ENCODE data around the gene BCL2L2.
A peak's percentile ranks its signal among the peaks of the same experiment; 100 is the strongest.

Gene BCL2L2

DNA sequence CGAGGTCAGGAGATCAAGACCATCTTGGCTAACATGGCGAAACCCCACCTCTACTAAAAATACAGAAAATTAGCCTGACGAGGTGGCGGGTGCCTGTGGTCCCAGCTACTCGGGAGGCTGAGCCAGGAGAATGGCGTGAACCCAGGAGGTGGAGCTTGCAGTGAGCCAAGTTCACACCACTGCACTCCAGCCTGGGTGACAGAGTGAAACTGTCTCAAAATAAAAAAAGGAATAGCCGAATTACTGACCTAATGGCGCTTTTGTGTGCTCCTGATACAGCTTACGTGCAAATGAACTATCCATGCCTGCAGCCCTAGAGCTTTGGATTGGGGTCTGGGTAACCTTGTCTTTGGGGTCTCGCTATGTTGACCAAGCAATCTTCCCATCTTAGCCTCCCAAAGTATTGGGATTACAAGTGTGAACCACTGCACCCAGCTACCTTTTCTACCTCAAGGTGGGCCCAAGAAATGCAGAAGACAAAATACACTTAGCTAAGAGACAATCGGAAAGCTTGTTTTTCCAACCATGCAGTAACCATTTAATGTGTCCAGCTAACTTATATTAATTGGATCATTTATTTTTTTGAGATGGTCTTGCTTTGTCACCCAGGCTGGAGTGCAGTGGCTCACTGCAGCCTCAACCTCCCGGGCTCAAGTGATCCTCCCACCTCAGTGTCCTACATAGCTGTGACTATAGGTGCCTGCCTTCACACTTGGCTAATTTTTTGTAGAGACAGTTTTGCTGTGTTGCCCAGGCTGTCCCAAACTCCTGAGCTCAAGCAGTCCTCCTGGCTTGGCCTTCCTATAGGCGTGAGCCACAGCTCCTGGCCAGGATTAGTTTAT, 20.1 kb downstream of the BCL2L2 start:
- DNase-seq: no peak

DNA sequence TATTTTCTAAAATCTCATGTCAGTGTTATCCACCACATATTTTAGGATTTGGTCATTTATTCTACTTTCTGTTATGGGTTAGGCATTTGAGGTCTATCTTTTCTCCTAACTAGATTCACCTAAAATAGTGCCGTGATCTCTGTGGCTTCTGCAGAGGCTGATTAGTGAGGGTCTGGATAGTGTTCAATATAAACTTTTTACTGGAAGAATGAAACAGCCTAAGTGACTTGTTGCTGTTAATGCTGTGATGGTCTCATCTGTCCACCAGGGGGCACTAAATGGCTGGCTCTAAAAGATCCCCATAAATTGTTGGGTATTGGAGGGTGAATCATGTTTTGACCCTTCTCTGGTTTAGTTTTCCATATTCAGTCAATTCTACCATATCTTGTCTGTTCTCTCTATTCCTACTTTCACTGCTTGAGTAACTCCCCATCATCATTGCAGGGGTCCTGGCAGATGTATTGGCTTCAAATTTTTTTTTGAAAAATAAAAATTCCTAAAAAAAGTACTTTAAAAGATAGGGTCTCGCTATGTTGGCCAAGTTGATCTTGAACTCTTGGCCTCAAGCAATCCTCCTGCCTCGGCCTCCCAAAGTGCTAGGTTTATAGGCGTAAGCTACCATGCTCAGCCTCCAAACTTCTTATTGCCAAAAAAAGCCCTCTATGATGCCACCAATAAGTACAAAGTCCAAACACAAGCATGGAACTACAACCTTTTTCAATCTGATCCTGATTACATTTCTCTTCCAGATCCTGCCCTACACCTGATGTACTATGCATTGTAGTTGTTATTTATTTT, 21.5 kb downstream of the BCL2L2 start:
- peak; percentile 27 to 82 for DNase-seq

DNA sequence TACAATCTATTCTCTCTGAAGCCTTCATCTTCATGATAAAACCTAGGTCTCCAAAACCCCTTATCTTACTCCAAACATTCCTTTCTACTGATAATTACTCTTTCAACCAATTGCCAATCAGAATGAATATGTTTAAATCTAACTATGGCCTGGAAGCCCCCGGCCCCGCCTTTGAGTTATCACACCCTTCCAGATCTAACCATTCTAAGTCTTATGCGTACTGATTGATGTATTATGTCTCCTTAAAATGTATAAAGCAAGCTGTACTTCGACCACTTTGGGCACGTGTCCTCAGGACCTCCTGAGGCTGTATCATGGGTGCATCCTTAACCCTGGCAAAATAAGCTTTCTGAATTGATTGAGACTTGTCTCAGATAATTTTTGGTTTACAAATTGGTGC, 29.0 kb downstream of the BCL2L2 start:
- no peak for DNase-seq

DNA sequence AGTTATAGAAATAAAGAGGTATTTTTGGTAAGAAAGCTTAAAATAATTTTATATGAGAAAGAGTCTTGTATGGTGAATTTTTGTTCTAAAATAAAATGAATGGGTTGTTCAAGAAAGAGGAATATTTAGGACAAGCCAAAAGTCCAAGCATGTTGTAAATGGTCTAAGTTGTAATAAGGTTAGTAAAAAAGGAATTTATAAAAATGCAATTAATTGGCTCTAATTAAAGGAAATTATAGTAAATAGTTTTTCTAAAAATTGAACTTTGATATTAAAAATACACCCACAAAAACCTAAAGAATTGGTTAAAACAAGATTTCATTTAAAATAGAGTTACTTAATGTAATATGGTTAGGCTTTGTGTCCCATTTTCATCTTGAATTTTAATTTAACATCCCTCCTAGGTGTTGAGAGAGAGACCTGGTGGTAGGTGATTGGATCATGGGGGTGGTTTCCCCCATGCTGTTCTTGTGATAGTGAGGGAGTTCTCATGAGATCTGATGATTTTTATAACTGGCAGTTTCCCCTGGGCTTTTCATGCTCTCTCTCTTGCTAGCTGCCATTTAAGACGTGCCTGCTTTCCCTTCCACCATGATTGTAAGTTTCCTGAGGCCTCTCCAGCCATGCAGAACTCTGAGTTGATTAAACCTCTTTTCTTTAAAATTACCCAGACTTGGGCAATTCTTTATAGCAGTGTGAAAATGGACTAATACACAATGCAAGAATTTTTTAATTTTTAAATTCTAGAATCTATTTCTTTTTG, 33.1 kb downstream of the BCL2L2 start:
- DNase-seq: no peak

DNA sequence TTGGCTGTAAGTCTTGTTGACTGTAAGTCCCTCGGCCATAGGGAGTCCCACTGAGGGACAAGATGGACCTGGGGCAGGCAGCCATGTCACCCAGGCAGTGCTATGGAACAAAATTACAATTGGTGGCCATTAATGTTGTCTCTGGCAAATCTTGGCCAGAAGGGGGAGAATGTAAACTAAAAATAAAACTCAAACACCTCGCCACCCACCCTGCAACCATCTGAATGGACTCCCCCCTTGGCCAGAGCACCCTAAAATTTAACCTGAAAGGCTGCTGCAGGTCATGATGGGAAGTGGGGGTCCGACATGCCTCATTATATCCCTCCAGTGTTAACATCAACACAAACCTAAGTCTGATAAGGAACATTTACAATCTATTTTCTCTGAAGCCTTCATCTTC, 37.8 kb downstream of the BCL2L2 start:
- DNase-seq: no peak

DNA sequence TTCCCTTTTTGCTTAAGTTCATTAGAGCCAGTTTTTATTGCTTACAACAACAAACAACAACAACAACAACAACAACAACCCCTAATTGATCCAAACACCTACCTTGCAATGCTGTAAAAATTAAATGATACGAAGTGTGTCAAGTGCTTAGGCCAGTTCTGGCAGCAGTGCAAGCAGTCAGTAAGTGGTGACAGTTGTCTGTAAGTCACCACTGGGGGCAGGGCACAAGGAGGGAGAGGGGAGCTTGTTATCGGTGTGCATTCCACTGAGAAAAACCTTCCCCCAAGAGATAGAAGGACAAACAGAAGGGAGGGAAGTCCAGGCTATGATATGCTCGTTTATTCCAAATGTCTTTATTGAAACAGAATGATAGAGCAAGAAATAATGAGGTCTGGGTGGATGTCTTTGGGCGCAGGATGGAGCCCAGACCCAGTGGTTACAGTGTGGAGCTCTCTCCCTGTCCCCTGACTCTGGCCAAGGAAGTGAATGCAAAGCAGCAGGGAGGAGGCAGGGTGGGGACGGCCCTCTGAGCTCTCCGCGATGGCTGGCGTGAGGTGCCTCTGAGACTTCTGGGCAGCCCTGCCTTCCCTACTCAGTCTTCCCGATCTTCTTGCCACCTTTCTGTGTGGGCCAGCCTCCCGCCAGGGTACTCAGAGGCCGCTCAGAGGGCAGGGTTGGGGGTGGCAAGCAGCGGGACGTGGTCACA, 39.5 kb downstream of the BCL2L2 start:
- no peak for DNase-seq

DNA sequence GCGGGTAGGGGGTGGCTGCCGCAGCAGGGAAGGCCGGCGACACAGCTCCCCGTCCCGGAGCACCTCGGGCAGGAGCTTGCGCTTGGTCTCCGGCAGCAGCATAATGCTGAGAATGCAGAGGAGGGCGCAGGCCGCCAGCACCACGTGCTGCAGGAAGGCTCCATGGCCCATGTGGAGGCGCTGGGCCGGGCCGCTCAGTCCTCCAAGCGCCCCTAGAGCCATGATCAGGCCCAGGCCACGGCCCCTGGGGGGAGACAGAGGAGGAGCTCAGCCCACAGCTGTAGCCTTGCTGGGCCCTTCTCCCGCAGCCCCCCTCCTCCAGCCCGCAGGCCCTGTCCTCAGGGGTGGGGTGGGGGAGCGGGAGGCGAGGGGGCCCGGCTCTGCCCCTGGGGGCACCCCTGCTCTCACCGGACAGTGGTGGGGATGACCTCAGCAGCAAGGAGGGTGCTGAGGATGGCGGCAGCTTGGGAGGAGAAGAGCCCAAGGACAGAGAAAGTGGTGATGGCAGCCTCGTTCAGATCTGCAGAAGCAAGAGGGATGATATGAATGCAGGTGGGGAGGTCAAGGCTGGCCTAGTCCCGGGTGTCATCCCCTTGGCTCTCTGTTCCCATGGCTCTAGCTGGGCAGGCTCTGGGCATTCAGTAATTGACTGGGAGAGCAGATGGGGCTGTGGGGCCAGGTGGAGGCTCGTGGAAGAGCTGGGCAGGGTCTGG, 40.2 kb downstream of the BCL2L2 start:
- no peak for DNase-seq

DNA sequence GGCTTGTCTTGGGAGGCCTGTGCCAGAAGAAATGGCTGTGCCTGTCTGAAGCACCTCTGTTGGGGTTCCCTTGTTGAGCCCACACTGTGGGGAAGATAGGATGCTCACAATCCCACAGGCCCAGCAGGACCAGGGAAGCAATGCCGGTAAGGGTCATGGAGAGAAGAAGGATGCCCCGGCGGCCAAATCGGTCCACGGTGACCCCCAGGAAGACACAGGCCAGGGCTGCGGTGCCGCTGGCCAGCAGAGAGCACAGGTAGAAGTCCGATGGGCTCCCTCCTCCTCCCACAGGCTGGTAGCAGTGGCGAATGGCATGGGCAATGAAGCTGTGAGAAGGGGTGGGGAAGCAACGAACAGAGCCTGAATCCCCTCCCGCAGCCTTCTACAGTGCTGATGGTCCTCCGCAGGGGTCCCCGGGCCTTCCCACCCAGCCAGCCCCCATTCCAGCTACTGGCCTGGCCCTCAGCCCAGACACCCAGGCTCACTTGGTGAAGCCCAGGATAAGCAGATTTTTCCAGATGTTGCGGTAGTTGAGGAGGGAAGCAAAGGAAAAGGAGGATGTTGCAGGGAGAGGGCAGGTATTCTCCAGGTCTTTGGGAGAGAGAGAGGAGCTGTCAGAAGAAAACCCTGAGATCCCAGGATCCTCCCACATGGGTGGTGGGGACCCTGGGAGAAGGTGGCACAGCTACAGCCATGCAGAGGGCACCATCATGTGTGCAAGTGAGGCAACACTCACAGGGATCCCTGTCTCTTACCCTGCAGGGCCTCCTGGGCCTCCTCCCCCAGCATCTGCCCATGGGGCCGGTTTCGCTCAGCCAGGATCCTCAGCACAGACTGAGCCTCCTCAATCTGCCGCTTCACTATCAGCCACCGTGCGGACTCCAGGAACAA, 41.0 kb downstream of the BCL2L2 start:
- DNase-seq: no peak

DNA sequence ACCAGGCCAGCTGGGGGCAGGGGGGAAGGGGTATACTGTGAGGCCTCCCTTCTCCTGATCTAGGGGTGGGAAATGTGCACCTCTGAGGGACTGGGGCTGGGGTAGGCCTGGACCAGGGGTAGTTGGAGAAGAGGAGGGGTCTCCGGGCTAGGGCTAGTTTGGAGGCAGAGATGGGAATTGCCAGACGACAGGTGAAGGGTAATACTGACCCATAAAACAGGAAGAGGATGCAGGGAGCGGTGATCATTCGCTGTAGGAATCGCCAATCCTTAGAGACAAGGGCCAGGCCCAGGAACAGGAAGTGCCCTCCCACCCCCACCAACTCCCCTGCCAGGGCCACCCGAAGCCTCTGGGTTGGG, 41.6 kb downstream of the BCL2L2 start:
- DNase-seq: no peak

DNA sequence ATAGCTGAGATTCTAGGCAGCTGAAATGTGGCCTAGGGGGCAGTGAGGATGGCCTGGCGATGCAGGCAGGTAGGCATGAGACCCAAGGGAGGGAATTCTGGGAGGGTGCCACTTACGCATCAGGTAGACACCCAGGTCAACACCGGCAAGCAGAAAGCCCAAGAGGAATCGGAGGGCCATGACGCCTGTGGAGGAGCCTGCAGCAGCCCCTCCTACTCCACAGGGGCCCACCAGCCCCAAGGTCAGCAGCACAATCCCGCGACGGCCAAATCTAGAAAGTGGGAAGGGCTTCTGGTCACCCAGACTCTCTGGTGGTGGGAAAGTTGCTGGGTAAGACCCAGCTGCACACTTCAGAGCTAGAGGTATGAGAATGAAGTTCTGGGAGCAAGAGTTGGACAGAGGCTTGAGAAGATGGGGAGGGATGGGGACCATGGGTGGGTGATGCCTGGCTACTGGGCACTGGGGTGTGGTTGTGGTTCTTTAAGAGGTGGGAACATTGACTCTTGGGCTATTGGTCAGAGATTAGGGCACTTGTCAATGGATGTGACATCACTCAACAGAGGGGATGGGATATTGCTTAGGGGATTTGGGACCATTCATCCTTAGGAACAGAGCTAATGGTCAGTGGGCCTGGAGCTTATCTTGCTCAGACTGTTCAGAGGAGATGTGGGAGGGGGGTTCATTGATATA, 42.7 kb downstream of the BCL2L2 start:
- no peak for DNase-seq

DNA sequence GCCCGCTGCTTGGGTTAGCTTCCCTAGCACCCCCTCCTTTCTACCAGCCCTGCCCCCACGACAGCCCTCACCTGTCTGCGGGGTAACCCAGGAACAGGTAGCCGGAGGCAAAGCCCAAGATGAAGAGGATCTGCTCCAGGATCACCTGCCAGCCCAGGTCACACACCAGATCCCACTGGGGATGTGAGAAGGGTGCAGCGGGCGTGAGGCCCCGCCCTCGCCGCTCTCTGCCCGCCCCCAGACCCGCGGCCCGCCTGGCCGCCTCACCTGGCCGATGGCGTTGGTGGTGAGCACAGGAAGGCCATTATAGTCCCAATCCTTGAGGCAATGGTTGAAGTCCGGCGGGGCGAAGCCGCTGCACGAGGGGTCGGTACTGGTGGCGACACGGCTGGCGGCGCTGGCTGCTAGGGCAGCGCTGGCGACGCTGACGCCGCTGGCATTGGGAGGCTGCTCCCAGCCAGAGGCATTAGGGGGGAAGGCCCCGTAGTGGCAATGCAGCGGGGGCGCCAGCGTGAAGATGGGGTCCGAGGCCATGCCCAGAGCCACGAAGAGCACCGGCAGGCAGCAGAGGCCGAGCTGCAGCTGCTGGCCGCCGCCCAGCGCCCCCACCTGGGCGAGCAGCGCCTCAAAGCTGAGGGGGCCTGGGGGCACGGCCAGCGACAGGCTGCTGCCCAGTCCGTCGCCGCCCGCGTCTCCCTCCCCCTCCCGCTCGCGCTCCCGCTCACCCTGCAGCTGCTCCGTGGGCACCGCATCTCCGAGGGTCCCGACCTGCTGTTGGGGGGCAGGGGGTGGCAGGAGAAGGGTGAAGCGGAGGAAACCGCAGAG, 45.3 kb downstream of the BCL2L2 start:
- DNase-seq: peak in 1 of 2 experiments; percentile 61

DNA sequence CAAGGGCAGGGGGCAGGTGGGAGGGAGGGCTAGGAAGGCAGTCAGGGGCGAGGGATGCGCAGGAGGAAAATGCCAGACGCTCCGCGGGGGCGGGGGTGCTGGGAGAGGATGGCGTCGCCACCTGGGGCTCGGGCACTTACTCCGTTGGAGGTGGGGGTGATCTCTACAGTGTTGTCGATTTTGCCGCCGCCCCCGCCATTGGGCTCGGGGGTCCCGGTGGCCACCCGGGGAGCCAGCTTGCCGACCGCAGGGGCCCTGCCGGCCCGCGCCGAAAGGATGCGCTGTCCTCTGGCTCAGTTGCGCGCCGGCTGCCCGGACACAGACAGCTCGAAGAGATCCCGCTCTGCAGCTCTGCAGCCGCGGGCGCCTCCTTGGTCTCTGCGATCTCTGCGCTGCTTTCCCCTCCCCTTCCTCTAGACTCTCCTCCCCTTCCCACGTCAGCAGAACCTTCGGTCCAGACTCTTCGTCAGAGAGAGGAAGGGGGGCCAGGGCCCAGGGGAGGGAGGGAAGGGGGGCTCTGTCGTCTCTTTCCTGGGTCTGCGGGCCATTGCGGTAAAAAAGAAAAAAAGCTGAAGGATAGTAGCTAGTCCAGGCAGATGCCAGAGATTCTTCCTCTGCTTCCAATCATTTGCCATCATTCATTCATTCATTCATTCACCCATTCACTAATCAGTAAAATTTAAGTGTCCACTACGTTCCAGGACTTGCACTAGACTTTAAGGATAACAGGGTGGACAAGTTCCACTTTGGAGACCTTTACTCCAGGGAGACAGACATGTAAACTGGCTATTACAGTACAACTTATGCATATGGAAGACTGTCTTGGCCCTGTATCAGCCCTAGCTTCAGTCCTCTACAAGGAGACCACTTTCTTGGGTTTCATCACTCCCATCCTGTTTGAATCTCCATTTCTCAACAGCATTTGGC, 46.1 kb downstream of the BCL2L2 start, which contains the start of gene SLC22A17:
Gene SLC22A17, minus strand, starts transcription at position 382 of the 927 bp plus-strand sequence.
- peak; percentile 45 to 85 for DNase-seq

DNA sequence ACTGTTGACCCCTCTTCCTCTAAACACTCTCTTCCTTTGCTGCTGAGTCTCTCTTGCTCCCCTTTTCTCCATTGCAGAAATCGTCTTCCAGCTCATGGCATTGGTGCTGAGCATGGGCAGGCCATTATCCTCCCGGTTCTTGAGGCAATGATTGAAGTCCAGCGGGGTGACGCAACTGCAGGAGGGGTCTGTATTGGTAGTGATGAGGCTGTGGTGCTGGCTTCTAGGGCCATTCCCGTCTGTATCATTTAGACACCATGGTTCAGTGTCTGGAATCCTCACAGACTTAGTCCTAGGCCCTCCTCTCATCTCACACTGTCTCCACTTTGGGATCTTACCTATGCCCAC, 46.8 kb downstream of the BCL2L2 start:
- no peak for DNase-seq

DNA sequence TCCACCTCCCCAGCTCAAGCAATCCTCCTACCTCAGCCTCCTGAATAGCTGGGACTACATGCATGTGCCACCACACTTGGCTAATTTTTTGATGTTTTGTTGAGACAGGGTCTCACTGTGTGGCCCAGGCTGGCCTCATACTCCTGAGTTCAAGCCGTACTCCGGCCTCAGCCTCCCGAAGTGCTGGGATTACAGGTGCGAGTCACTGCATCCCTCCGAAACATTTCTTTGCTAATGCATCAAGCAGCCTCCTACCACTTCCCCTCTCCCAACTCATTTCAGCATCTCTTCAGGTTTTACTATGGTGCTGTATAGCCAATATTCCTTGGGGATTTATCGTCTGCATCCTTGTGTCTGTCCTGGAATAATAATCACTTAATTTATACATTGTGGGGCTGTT, 48.4 kb downstream of the BCL2L2 start:
- DNase-seq: no peak

DNA sequence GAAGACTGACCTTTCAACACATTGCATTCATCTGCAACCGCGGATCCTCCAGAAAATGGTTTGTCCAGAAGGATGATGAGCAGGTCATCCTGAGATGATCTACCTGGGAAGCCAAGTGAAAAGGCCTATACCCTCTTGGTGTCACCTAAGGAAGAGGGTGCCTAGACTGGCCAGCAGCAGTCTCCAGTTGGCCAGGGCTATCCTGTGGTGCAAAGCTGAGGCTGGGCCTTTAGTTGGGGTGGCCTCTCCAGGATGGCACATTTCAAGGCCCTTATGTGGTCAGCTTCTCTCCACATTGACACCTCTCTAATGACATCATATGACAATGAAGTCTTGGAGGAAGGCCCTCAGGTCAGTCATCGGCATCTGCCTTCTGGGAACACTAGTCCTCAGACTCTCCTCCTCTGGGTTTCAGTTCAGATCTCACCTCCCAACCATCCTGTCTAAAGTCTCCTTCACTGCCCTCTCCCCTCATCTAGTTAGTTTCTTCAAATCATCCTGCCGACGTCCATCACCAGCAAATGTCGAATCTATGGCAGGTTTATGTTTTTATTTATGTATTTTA, 49.3 kb downstream of the BCL2L2 start:
- no peak for DNase-seq

DNA sequence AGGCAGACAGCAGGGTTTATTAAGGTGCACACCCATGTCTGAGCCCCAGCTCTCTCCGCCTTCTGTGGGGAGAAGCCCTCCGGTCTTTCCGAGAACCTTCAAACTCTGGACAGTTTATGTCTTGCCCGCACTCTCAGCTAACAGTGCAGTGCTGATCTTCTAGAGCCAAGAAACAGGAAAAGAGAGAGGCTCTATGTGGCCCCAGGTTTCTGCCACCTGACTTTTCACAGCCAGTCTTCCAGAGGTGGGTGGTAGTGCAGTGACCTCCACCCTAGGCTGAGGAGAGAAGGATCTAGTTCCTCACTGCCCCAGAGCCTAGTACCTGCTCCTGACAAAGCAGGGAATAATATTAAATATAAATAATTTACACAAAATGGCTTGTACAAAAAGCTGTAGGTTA, 50.0 kb downstream of the BCL2L2 start:
- no peak for DNase-seq

DNA sequence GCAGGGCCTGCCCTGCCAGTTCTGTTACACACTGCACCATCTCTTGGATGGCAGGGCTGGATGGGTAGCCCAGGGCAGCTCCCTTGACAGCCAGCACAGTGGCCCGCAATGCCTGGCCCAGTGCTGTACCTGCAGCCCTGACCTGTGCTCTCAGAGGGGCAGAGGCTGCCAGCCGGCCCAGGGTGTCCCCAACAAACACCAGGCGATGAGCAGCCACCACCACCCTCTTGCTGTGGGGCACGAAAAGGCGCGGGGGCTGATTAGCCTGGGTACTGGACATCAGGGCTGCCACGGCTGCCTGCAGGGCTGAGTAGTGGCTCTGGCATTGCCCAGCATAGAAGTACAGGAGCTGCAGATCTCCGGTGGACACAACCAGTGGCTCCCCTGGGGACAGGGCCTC, 50.6 kb downstream of the BCL2L2 start:
- no peak for DNase-seq

DNA sequence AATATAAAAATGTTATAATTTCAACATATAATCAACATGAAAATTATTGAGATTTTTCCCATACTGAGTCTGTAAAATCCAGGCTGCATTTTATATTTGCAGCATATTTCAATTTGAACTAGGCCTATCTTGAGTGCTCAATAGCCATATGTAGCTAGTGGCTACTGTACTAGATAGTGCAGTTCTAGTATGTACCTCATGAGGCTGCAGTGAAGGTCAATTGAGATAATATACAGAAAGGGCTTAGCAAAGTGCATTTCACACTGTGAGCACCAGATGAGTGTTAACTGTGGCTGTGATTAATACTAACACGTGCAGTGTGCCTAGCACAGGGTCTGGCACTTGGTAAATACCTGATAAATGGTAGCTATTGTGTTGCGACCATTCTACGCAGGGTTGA, 51.4 kb downstream of the BCL2L2 start:
- no peak for DNase-seq
